H1 (cell line): ENCODE results near the gene PRRX1. TPM values are rescaled to one million over a fixed set of nuclear protein-coding genes. Genes with fewer than 3 reads are reported as not detected.

Source experiments
- CTCF ChIA-PET: fragments of 300-600 bp; sonication (Branson Sonifier 250); formaldehyde crosslinking; loops from one replicate; lab custom pipeline; 2021; ENCODE audit not compliant: partially characterized antibody; lab: Charles Lee
- POLR2A ChIA-PET: fragments of 300-600 bp; sonication (Branson Sonifier 250); formaldehyde crosslinking; loops from one replicate; lab custom pipeline; 2021; ENCODE audit warnings: inconsistent platforms; ENCODE audit not compliant: partially characterized antibody; lab: Charles Lee
- DNase-seq, 2 experiments: peaks; one replicate each; pipeline versions ENCODE4 v3.0.0 to v3.0.0-alpha.2; 2010 to 2022; ENCODE audit warnings: low spot score in 2 of 2, low read depth in 1 of 2, mixed read lengths in 1 of 2
- FAIRE-seq: peaks from 2 replicates; lab custom pipeline; 2011; peaks lifted over from hg19 to GRCh38; lab: Jason Lieb, UNC
- H2AFZ ChIP-seq: 2 replicates; pipeline ENCODE4 v1.8.1; 2012; ENCODE audit warnings: low read length, inconsistent platforms
- H2AK5ac ChIP-seq: 2 replicates; pipeline ENCODE4 v1.6.1; 2013; ENCODE audit warnings: low read depth, low read length
- H2BK120ac ChIP-seq: replicated peaks from 2 replicates; pipeline ENCODE3; 2013; ENCODE audit warnings: low read depth, low read length, inconsistent platforms
- H2BK12ac ChIP-seq: 2 replicates; pipeline ENCODE4 v1.6.1; 2013; ENCODE audit warnings: low read depth, low read length
- H2BK15ac ChIP-seq: 2 replicates; pipeline ENCODE4 v1.6.1; 2013; ENCODE audit warnings: low read length
- H2BK20ac ChIP-seq: 2 replicates; pipeline ENCODE4 v1.6.1; 2013; ENCODE audit warnings: low read length
- H2BK5ac ChIP-seq: 2 replicates; pipeline ENCODE4 v1.6.1; 2013; ENCODE audit warnings: low read depth, low read length
- H3K14ac ChIP-seq: 2 replicates; pipeline ENCODE4 v1.6.1; 2013; ENCODE audit warnings: inconsistent platforms; ENCODE audit not compliant: insufficient read length
- H3K18ac ChIP-seq: 2 replicates; pipeline ENCODE4 v1.6.1; 2013; ENCODE audit warnings: low read length; ENCODE audit errors: extremely low read depth
- H3K23ac ChIP-seq: 2 replicates; pipeline ENCODE4 v1.6.1; 2013; ENCODE audit warnings: inconsistent platforms; ENCODE audit not compliant: insufficient read length
- H3K23me2 ChIP-seq: 2 replicates; pipeline ENCODE4 v1.6.1; 2013; ENCODE audit warnings: low read depth, low read length
- H3K27ac ChIP-seq: 2 replicates; pipeline ENCODE4 v1.6.1; 2011; ENCODE audit warnings: low read depth, low read length, inconsistent platforms
- H3K27me3 ChIP-seq, 4 experiments: replicated peaks in 1 of 4; 1 replicate in 1 of 4; 2 replicates in 3 of 4; pipeline versions ENCODE4 v1.6.1 to v1.8.1; 2011 to 2013; ENCODE audit warnings: low read length in 3 of 4, mild to moderate bottlenecking in 3 of 4, inconsistent platforms in 2 of 4, mixed read lengths in 2 of 4, moderate library complexity in 1 of 4; ENCODE audit not compliant: control insufficient read depth in 3 of 4, insufficient read depth in 3 of 4; ENCODE audit errors: extremely low read depth in 1 of 4
- H3K36me3 ChIP-seq, 4 experiments: 2 replicates each; pipeline versions ENCODE4 v1.6.1 to v1.8.1; 2011 to 2013; ENCODE audit warnings: mild to moderate bottlenecking in 4 of 4, low read length in 3 of 4, moderate library complexity in 2 of 4, control low read depth in 1 of 4, inconsistent platforms in 1 of 4; ENCODE audit not compliant: insufficient read depth in 4 of 4, control insufficient read depth in 2 of 4
- H3K4ac ChIP-seq: replicated peaks from 2 replicates; pipeline ENCODE3; 2013; ENCODE audit warnings: low read length, low read depth, mixed read lengths, inconsistent platforms; ENCODE audit not compliant: insufficient read length
- H3K4me1 ChIP-seq, 4 experiments: replicated peaks in 1 of 4; 1 replicate in 1 of 4; 2 replicates in 3 of 4; pipeline versions ENCODE4 v1.6.1 to v1.8.1; 2011 to 2013; ENCODE audit warnings: low read length in 3 of 4, inconsistent platforms in 2 of 4, mixed read lengths in 1 of 4; ENCODE audit not compliant: insufficient read depth in 4 of 4, control insufficient read depth in 3 of 4
- H3K4me2 ChIP-seq, 2 experiments: 2 replicates each; pipeline versions ENCODE4 v1.6.1 to v1.8.1; 2011 to 2013; ENCODE audit warnings: low read depth in 2 of 2, low read length in 2 of 2, control low read depth in 1 of 2, inconsistent platforms in 1 of 2, mild to moderate bottlenecking in 1 of 2; ENCODE audit not compliant: insufficient read depth in 1 of 2
- H3K4me3 ChIP-seq, 4 experiments: fragments of 200-600, 300-600 bp in 1 of 4; sonication (generic), shearing (Covaris generic), sonication (Bioruptor Twin) in 1 of 4; 2 replicates each; pipeline versions ENCODE4 v1.5.1 to v1.8.1; 2011 to 2016; ENCODE audit warnings: low read length in 4 of 4, low read depth in 3 of 4, control low read depth in 2 of 4, inconsistent platforms in 2 of 4, mild to moderate bottlenecking in 2 of 4, mixed read lengths in 1 of 4, moderate library complexity in 1 of 4; ENCODE audit not compliant: insufficient read depth in 2 of 4; ENCODE audit errors: extremely low read depth in 1 of 4
- H3K56ac ChIP-seq: replicated peaks from 2 replicates; pipeline ENCODE3; 2013; ENCODE audit warnings: low read depth, mild to moderate bottlenecking, mixed read lengths, low read length, inconsistent platforms; ENCODE audit not compliant: insufficient read length
- H3K79me1 ChIP-seq: 2 replicates; pipeline ENCODE4 v1.6.1; 2013; ENCODE audit warnings: low read depth, low read length, control low read depth
- H3K79me2 ChIP-seq, 2 experiments: 2 replicates each; pipeline versions ENCODE4 v1.6.1 to v1.8.1; 2012 to 2013; ENCODE audit warnings: low read length in 2 of 2, mild to moderate bottlenecking in 2 of 2, inconsistent platforms in 1 of 2; ENCODE audit not compliant: insufficient read depth in 2 of 2, control insufficient read depth in 1 of 2
- H3K9ac ChIP-seq, 4 experiments: replicated peaks in 1 of 4; 1 replicate in 1 of 4; 2 replicates in 3 of 4; pipeline versions ENCODE4 v1.6.1 to v1.8.1; 2011 to 2013; ENCODE audit warnings: low read depth in 3 of 4, low read length in 3 of 4, control low read depth in 2 of 4, mild to moderate bottlenecking in 2 of 4, moderate library complexity in 2 of 4, inconsistent platforms in 1 of 4; ENCODE audit errors: extremely low read depth in 1 of 4
- H3K9me3 ChIP-seq, 2 experiments: 2 replicates each; pipeline versions ENCODE4 v1.6.1 to v1.8.1; 2012 to 2013; ENCODE audit warnings: mild to moderate bottlenecking in 2 of 2, moderate library complexity in 2 of 2, control low read depth in 1 of 2, inconsistent platforms in 1 of 2, low read depth in 1 of 2, low read length in 1 of 2, mixed read lengths in 1 of 2; ENCODE audit not compliant: insufficient read depth in 2 of 2
- H4K20me1 ChIP-seq, 2 experiments: replicated peaks in 1 of 2; 2 replicates each; pipeline versions ENCODE3 to v1.8.1; 2011 to 2013; ENCODE audit warnings: inconsistent platforms in 2 of 2, low read length in 2 of 2, mild to moderate bottlenecking in 1 of 2; ENCODE audit not compliant: insufficient read depth in 2 of 2, control insufficient read depth in 1 of 2
- H4K5ac ChIP-seq: 2 replicates; pipeline ENCODE4 v1.6.1; 2013; ENCODE audit warnings: low read length, low read depth, mixed read lengths, inconsistent platforms; ENCODE audit not compliant: insufficient read length
- H4K8ac ChIP-seq: 2 replicates; pipeline ENCODE4 v1.8.0; 2013; ENCODE audit warnings: mild to moderate bottlenecking, moderate library complexity, low read length, inconsistent platforms; ENCODE audit not compliant: insufficient read depth; ENCODE audit errors: extremely low read depth
- H4K91ac ChIP-seq: replicated peaks from 2 replicates; pipeline ENCODE3; 2013; ENCODE audit warnings: low read length, mixed read lengths, inconsistent platforms; ENCODE audit not compliant: insufficient read length
- ASH2L ChIP-seq: fragments of 200-600, 300-600 bp; sonication (generic); IDR thresholded peaks from one replicate; pipeline ENCODE4 v1.7.1; 2017; ENCODE audit warnings: low read length
- CBX8 ChIP-seq: fragments of 300-800, 300-1000 bp; sonication (generic); IDR thresholded peaks from 2 replicates; pipeline ENCODE4 v1.7.1; 2016; ENCODE audit warnings: low read depth, low read length, borderline replicate concordance
- CTBP2 ChIP-seq: IDR thresholded peaks from 2 replicates; pipeline ENCODE4 v1.7.0; 2011; ENCODE audit warnings: borderline replicate concordance, mild to moderate bottlenecking, moderate library complexity, mixed read lengths, low read length; ENCODE audit not compliant: insufficient read depth, insufficient read length
- HDAC2 ChIP-seq, 2 experiments: fragments of 300-600 bp in 1 of 2; sonication (generic) in 1 of 2; IDR thresholded peaks; 2 replicates each; pipeline ENCODE4 v1.6.1; 2011 to 2012; ENCODE audit warnings: low read depth in 2 of 2, low read length in 2 of 2, mild to moderate bottlenecking in 2 of 2, moderate library complexity in 2 of 2, borderline replicate concordance in 1 of 2, inconsistent platforms in 1 of 2
- KDM4A ChIP-seq: IDR thresholded peaks from one replicate; pipeline ENCODE4 v1.7.1; 2012; ENCODE audit warnings: low read depth, mild to moderate bottlenecking, moderate library complexity, low read length, inconsistent platforms; ENCODE audit not compliant: severe bottlenecking
- POLR2AphosphoS5 ChIP-seq: IDR thresholded peaks from 2 replicates; pipeline ENCODE4 v1.6.1; 2011; ENCODE audit warnings: low read depth, low read length
- RAD21 ChIP-seq, 2 experiments: IDR thresholded peaks in 1 of 2; conservative IDR thresholded peaks in 1 of 2; 2 replicates each; pipeline ENCODE4 v1.6.1; 2011; ENCODE audit warnings: low read depth in 2 of 2, low read length in 2 of 2, improper control_type of control experiment in 1 of 2, inconsistent platforms in 1 of 2, mild to moderate bottlenecking in 1 of 2, moderate library complexity in 1 of 2
- RFX5 ChIP-seq: IDR thresholded peaks from 2 replicates; pipeline ENCODE4 v1.6.1; 2011; ENCODE audit warnings: low read depth, low read length, improper control_type of control experiment, borderline replicate concordance
- SIN3A ChIP-seq, 2 experiments: IDR thresholded peaks in 1 of 2; conservative IDR thresholded peaks in 1 of 2; 2 replicates each; pipeline ENCODE4 v1.6.1; 2011 to 2012; ENCODE audit warnings: low read length in 2 of 2, improper control_type of control experiment in 1 of 2, low read depth in 1 of 2, mild to moderate bottlenecking in 1 of 2
- SUZ12 ChIP-seq: fragments of 200-600 bp; sonication (generic); IDR thresholded peaks from 2 replicates; pipeline ENCODE4 v1.6.1; 2012; ENCODE audit warnings: mild to moderate bottlenecking, inconsistent platforms, low read length, moderate library complexity, mixed read lengths
- YY1 ChIP-seq: IDR thresholded peaks from 2 replicates; pipeline ENCODE4 v1.6.1; 2011; ENCODE audit warnings: low read depth, mild to moderate bottlenecking, low read length
- WGBS, 2 experiments: shearing (Covaris generic) in 1 of 2; methylation state at CpG; one replicate each; pipeline versions ENCODE4 v1.1.6 to v1.1.7; 2013 to 2015; ENCODE audit warnings: low lambda C conversion rate in 2 of 2, mixed read lengths in 2 of 2, inconsistent platforms in 1 of 2, low coverage in 1 of 2, missing lambda C conversion rate in 1 of 2; ENCODE audit not compliant: insufficient replicate concordance in 2 of 2, insufficient coverage in 1 of 2, insufficient read length in 1 of 2; ENCODE audit errors: extremely low coverage in 1 of 2, missing lambda C conversion rate in 1 of 2; 5-methylcytosine and 5-hydroxymethylcytosine counted together
- polyA plus RNA-seq, 7 experiments: library from polyadenylated mRNA; depleted of rRNA in 3 of 7; stranded (reverse) in 5 of 7; unstranded in 2 of 7; fragments of >200 nt in 5 of 7; fragments of 200-250 nt in 2 of 7; gene quantifications; 1 replicate in 5 of 7; 2 replicates in 1 of 7; 4 replicates in 1 of 7; pipeline versions ENCODE4 v1.2.1 to v1.2.3, GENCODE V29; 2011 to 2013; ENCODE audit warnings: missing spikeins in 2 of 7, mixed read lengths in 2 of 7
- total RNA-seq: library from RNA; stranded (reverse); fragmentation: NEBNext Ultra II Directional; extraction: Animal tissue kit (Norgen Biotek cat#: 25700); gene quantifications from 2 replicates; pipeline ENCODE4 v1.2.1, GENCODE V29; 2021

PRRX1 gene
- total and polyA plus RNA-seq, 2 of the 8 experiments (the other 6 are each of a cell fraction or from before 2014, with no cell fraction given): not detected

DNA sequence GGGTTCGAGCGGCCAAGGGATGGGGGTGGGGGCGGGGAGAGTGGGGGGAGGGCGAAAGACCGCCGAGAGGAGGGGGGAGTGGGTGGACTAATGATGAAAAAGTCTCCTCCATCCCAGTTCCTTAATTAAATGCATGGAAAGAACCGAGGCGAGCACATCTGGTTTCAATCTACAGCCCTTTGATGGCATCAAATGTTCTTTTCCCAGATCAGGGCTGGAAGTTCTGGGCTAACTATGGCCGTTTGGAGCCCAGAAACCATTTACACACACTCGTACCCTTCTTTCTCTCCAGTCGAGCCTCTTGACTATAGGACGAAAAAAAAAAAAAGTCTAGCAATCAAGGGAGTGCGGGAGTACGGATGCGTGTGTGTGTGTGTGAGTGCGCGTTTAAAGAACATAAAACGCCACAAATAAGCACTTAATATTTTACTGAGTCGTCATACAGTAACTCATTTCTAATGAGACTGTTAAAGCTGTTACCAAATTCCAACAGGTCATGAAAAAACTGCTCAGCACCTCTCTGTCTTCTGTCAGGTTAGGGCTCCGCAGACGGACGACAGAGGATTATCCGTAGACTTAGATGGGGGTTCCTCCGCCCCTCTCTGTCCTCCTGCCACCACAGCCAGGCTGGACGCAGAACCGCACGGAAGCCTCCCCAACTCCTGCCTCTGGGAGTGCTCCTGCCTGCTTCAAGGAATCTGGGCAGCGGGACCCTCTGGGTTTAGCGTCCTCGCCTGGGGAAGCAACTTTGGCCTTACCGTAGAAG is 2.1 kb upstream of the PRRX1 start:
- H2BK12ac ChIP-seq: no peak overlapping the region; the same call in 1 of the 2 replicates
- DNase-seq (peak in 1 of 2 experiments; percentile 63), FAIRE-seq (no peak)
- peaks cover 13 to 41% (median 24%) of the 10 kb centered on the region in 4 experiments for H3K4me1 ChIP-seq
- H4K5ac ChIP-seq: no peak overlapping the region
- ChIA-PET POLR2A (no interaction called here), CTCF (interaction anchor here (1.4 kb wide), 1 partner anchor 28 kb away, joined by 9 read pairs; no protein-coding TSS in a partner anchor)
- no peak overlapping the region for H4K8ac ChIP-seq
- no peaks in the 10 kb centered on the region for H3K36me3 ChIP-seq
- no peak overlapping the region for H3K14ac ChIP-seq
- H3K4ac ChIP-seq: no peak overlapping the region
- no peak overlapping the region for H3K23ac ChIP-seq
- no peak overlapping the region for H3K27ac ChIP-seq
- no peak overlapping the region for H2BK120ac ChIP-seq
- peaks cover 15% of the 10 kb centered on the region for H3K23me2 ChIP-seq
- peaks cover 5 to 10% of the 10 kb centered on the region in 2 experiments for H4K20me1 ChIP-seq
- H2BK5ac ChIP-seq: no peak overlapping the region
- peak overlapping the region; percentile 91 to 93 for H3K4me2 ChIP-seq
- no peaks in the 10 kb centered on the region for H3K79me1 ChIP-seq
- no peaks in the 10 kb centered on the region for H3K79me2 ChIP-seq
- H2AK5ac ChIP-seq: no peak overlapping the region
- no peak overlapping the region; the same call in 1 of the 2 replicates for H3K18ac ChIP-seq
- H2AFZ ChIP-seq: no peak overlapping the region
- H4K91ac ChIP-seq: no peak overlapping the region
- no peaks in the 10 kb centered on the region for H3K9me3 ChIP-seq
- H2BK15ac ChIP-seq: no peak overlapping the region
- peak overlapping the region; percentile 80; the same call in 1 of the 2 replicates for H2BK20ac ChIP-seq
- no peak overlapping the region for H3K56ac ChIP-seq
- peak overlapping the region; percentile 29 to 66 (median 36) for H3K4me3 ChIP-seq
- WGBS, 2 experiments: 1% methylated on average over 26 of the region's 31 CpGs; no CpG with 5 or more reads in 1 of the 2 experiments
- peaks cover 57 to 89% (median 81%) of the 10 kb centered on the region in 4 experiments for H3K27me3 ChIP-seq
- no peak overlapping the region for H3K9ac ChIP-seq
- peak; percentile 96 for TF ChIP-seq CTBP2
- peak; percentile 18 to 21; a peak in 2 of 4 replicates for TF ChIP-seq RAD21 (IDR thresholded peaks at IDR 0.05 in 1 of 2, conservative IDR thresholded peaks at IDR 0.05 in 1 of 2; ENCODE audit: low read depth in 2 of 2, low read length in 2 of 2)
- TF ChIP-seq KDM4A: peak; percentile 14
- peak; percentile 30; the same call in 1 of the 2 replicates for TF ChIP-seq CBX8
- TF ChIP-seq SUZ12: peak; percentile 11
- no peak for TF ChIP-seq YY1
- no peak for TF ChIP-seq SIN3A (conservative IDR thresholded peaks at IDR 0.05 in 1 of 2, IDR thresholded peaks at IDR 0.05 in 1 of 2; ENCODE audit: low read depth in 1 of 2, low read length in 2 of 2)
- TF ChIP-seq POLR2AphosphoS5: no peak
- TF ChIP-seq HDAC2 (IDR thresholded peaks at IDR 0.05; ENCODE audit: borderline replicate concordance in 1 of 2, low read depth in 2 of 2, low read length in 2 of 2): no peak
- TF ChIP-seq RFX5: no peak
- TF ChIP-seq ASH2L: peak; percentile 63
